OCI-LY1 (cell line): ENCODE results near the gene PARN.

Experiments
- H2AFZ ChIP-seq: fragments of 200-600 bp; sonication (generic), shearing (Covaris generic); 2 replicates; pipeline ENCODE4 v1.6.0; 2014; ENCODE audit warnings: antibody characterized with exemption, mild to moderate bottlenecking, low read length
- H3F3A ChIP-seq: fragments of 200-600 bp; sonication (generic), shearing (Covaris generic); 2 replicates; pipeline ENCODE4 v1.6.0; 2014; ENCODE audit warnings: mild to moderate bottlenecking, antibody characterized with exemption, low read length, moderate library complexity; ENCODE audit not compliant: insufficient read depth
- H3K27ac ChIP-seq: fragments of 200-600 bp; sonication (generic); 2 replicates; pipeline ENCODE4 v1.5.1; 2014; ENCODE audit warnings: low read length, mixed run types, mild to moderate bottlenecking, low read depth; ENCODE audit not compliant: poor library complexity, severe bottlenecking
- H3K27me3 ChIP-seq: fragments of 200-600 bp; sonication (generic); 2 replicates; pipeline ENCODE4 v1.6.0; 2014; ENCODE audit warnings: antibody characterized with exemption, mild to moderate bottlenecking, low read length, moderate library complexity; ENCODE audit not compliant: insufficient read depth
- H3K36me3 ChIP-seq: fragments of 200-600 bp; sonication (generic); 2 replicates; pipeline ENCODE4 v1.6.1; 2014; ENCODE audit warnings: mild to moderate bottlenecking, antibody characterized with exemption, low read length, moderate library complexity, mixed read lengths; ENCODE audit not compliant: insufficient read depth
- H3K4me1 ChIP-seq: fragments of 200-600 bp; sonication (generic); 2 replicates; pipeline ENCODE4 v1.5.1; 2014; ENCODE audit warnings: mild to moderate bottlenecking, low read length, moderate library complexity; ENCODE audit not compliant: insufficient read depth, severe bottlenecking
- H3K4me2 ChIP-seq: fragments of 200-600 bp; sonication (generic), shearing (Covaris generic); 2 replicates; pipeline ENCODE4 v1.6.1; 2014; ENCODE audit warnings: low read length
- H3K4me3 ChIP-seq: fragments of 200-600 bp; sonication (generic); 2 replicates; pipeline ENCODE4 v1.5.1; 2014; ENCODE audit warnings: low read length, low read depth, mild to moderate bottlenecking, mixed read lengths; ENCODE audit not compliant: poor library complexity, severe bottlenecking
- H3K79me2 ChIP-seq: fragments of 200-600 bp; shearing (Covaris generic); 2 replicates; pipeline ENCODE4 v1.6.1; 2016; ENCODE audit warnings: mixed run types, low read length, mixed read lengths; ENCODE audit not compliant: insufficient read depth
- H3K9ac ChIP-seq: fragments of 200-600 bp; sonication (generic), shearing (Covaris generic); 2 replicates; pipeline ENCODE4 v1.6.1; 2014; ENCODE audit warnings: mild to moderate bottlenecking, low read length, mixed read lengths
- H3K9me2 ChIP-seq: fragments of 200-600 bp; sonication (generic), shearing (Covaris generic); 2 replicates; pipeline ENCODE4 v1.6.1; 2014; ENCODE audit warnings: low read depth, mild to moderate bottlenecking, low read length, mixed read lengths
- H3K9me3 ChIP-seq: fragments of 200-600 bp; shearing (Covaris generic); 2 replicates; pipeline ENCODE4 v1.6.1; 2014; ENCODE audit warnings: low read length, mixed read lengths
- H4K20me1 ChIP-seq: fragments of 200-600 bp; sonication (generic), shearing (Covaris generic); 2 replicates; pipeline ENCODE4 v1.6.0; 2016; ENCODE audit warnings: mild to moderate bottlenecking, low read length; ENCODE audit not compliant: insufficient read depth
- CTCF ChIP-seq: fragments of 200-600 bp; sonication (generic), shearing (Covaris generic); IDR thresholded peaks from 2 replicates; pipeline ENCODE4 v1.5.1; 2017; ENCODE audit warnings: mild to moderate bottlenecking, antibody characterized with exemption, low read length, moderate library complexity, mixed read lengths
- EZH2 ChIP-seq: fragments of 200-600 bp; sonication (generic), shearing (Covaris generic); IDR thresholded peaks from 2 replicates; pipeline ENCODE4 v1.8.0; 2017; ENCODE audit warnings: borderline replicate concordance, mixed run types, mild to moderate bottlenecking, antibody characterized with exemption, low read length, moderate library complexity, mixed read lengths

PARN gene

DNA sequence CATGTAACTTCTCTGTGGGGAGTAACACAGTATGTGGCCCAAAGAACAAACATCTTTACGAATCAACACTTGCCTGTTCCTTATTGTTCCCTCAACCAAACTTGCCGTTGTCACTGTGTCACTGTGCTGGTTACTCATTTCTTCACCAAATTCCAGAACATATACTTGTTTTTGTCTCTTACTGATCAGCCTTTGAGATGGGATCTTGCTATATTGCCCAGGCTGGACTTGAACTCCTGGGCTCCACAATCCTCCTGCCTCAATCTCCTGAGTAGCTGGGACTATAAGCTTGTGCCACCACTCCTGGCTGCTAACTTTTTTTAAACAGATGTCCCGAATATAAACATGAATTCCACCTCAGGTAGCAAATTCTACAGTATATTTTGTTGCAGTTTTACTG lies 115.1 kb downstream of the PARN start:
- no peak overlapping the region for H3K4me3 ChIP-seq
- no peak overlapping the region for H3K9ac ChIP-seq
- no peaks in the 10 kb centered on the region for H3K9me2 ChIP-seq
- H3K4me1 ChIP-seq = no peaks in the 10 kb centered on the region
- H3K4me2 ChIP-seq = no peak overlapping the region
- H2AFZ ChIP-seq = no peak overlapping the region
- peaks cover 8% of the 10 kb centered on the region; the same call in 1 of the 2 replicates for H3K36me3 ChIP-seq
- H3K27me3 ChIP-seq = no peaks in the 10 kb centered on the region
- H3K79me2 ChIP-seq = peaks cover 8% of the 10 kb centered on the region
- no peaks in the 10 kb centered on the region for H4K20me1 ChIP-seq
- H3K9me3 ChIP-seq = no peaks in the 10 kb centered on the region
- TF ChIP-seq CTCF (no peak), EZH2 (no peak)
- no peaks in the 10 kb centered on the region for H3F3A ChIP-seq
- H3K27ac ChIP-seq = no peak overlapping the region

DNA sequence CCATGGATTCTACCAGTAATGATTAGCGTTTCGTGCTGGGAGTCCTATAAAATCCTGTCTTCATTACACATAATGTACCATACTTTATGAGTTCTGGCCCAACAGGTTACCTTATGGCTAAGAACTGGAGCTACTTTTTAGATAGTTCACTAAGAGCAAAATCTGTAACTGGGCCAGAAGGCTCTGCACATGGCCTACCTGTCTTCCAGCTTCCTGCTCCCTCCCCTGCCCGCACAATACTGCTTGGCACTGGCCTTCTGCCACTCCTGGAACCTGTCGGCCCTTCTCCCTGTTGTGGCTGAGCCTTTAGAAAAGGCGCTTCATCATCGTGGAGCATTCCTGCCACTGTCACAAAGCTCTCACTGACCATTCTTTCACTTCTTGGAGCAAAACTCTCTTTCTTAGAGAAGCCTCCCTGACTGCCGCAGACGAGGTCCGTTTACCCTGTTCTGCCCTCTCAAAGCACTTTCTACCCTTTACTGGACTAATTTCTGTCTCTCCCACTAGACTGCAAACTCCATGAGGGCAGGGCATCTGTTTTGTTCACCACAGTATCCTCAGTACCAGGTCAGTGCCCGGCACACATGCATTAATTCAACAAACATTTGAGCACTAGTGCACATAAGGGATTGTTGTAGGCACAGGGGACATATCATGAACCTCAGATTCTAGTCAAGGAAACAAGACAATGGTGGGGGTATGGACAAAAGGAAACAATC lies 116.5 kb downstream of the PARN start:
- Histone ChIP-seq H3F3A (no peaks in the 10 kb centered on the region), H3K4me3 (no peak overlapping the region), H3K9ac (no peak overlapping the region), H2AFZ (no peak overlapping the region), H3K9me3 (no peaks in the 10 kb centered on the region), H3K9me2 (no peaks in the 10 kb centered on the region), H3K27ac (no peak overlapping the region), H3K79me2 (peaks cover 11% of the 10 kb centered on the region), H3K4me2 (no peak overlapping the region), H3K27me3 (no peaks in the 10 kb centered on the region), H3K4me1 (no peaks in the 10 kb centered on the region), H4K20me1 (no peaks in the 10 kb centered on the region), H3K36me3 (peaks cover 8% of the 10 kb centered on the region; the same call in 1 of the 2 replicates)
- TF ChIP-seq EZH2 (no peak), CTCF (no peak)

DNA sequence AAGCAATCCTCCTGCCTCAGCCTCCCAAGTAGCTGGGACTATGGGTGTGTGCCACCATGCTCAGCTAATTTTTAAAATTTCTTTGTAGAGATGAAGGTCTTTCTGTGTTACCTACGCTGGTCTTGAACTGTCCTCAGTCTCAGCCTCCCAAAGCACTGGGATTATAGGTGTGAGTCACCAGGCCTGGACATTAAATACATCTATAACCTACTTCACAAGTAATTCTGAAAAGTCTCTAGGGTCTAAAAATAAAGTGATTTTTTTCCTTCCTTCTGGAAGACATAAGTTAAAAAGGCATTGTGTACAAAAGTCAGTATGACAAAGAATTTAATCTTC lies 118.3 kb downstream of the PARN start:
- no peaks in the 10 kb centered on the region for H3K27me3 ChIP-seq
- H3K9ac ChIP-seq = no peak overlapping the region
- no peak overlapping the region for H3K4me3 ChIP-seq
- no peak overlapping the region for H2AFZ ChIP-seq
- H3F3A ChIP-seq = no peaks in the 10 kb centered on the region
- no peak overlapping the region for H3K27ac ChIP-seq
- H3K9me2 ChIP-seq = no peaks in the 10 kb centered on the region
- TF ChIP-seq CTCF (no peak), EZH2 (no peak)
- no peaks in the 10 kb centered on the region for H3K9me3 ChIP-seq
- 0 out of 2 replicates have a peak, but pooled peaks cover 5% of the 10 kb centered on the region for H3K36me3 ChIP-seq
- H3K79me2 ChIP-seq = peaks cover 11% of the 10 kb centered on the region
- H3K4me1 ChIP-seq = no peaks in the 10 kb centered on the region
- H3K4me2 ChIP-seq = no peak overlapping the region
- no peaks in the 10 kb centered on the region for H4K20me1 ChIP-seq
